Measurements from ENCODE around the gene AMBP.

AMBP gene

GRCh38 chr9:114065304-114065703 is 12.8 kb downstream of the AMBP start:
- Histone ChIP-seq H3K36me3 (no peaks in the 10 kb centered on the region), H3K4me3 (ENCODE audit: low read depth, low read length) (no peak overlapping the region), H3K9me3 (no peaks in the 10 kb centered on the region), H3K4me1 (no peaks in the 10 kb centered on the region), H3K27me3 (no peaks in the 10 kb centered on the region)
- DNase-seq, result no peak
- TF ChIP-seq CTCF (IDR thresholded peaks at IDR 0.05; ENCODE audit: low read depth, low read length), result no peak

- H3K36me3 ChIP-seq, result peaks cover 4% of the 10 kb centered on the region; the same call in 1 of the 2 replicates
- peak; percentile 0 for DNase-seq
- H3K9me3 ChIP-seq, result no peaks in the 10 kb centered on the region
- no peak for TF ChIP-seq CTCF (IDR thresholded peaks at IDR 0.05; ENCODE audit: low read depth, low read length)
- no peaks in the 10 kb centered on the region for H3K27me3 ChIP-seq
- H3K4me1 ChIP-seq, result peaks cover 4% of the 10 kb centered on the region
- H3K4me3 ChIP-seq (ENCODE audit: low read depth, low read length), result no peak overlapping the region
Measured at GRCh38 chr9:114061830-114062474, 16.1 kb downstream of the AMBP start.

- peak; percentile 1 for DNase-seq
- H3K36me3 ChIP-seq, result peaks cover 4% of the 10 kb centered on the region; the same call in 1 of the 2 replicates
- no peaks in the 10 kb centered on the region for H3K9me3 ChIP-seq
- H3K27me3 ChIP-seq, result no peaks in the 10 kb centered on the region
- no peak for TF ChIP-seq CTCF (IDR thresholded peaks at IDR 0.05; ENCODE audit: low read depth, low read length)
- no peak overlapping the region for H3K4me3 ChIP-seq (ENCODE audit: low read depth, low read length)
- peaks cover 4% of the 10 kb centered on the region for H3K4me1 ChIP-seq
Measured at GRCh38 chr9:114061292-114061691, 16.8 kb downstream of the AMBP start.

- no peaks in the 10 kb centered on the region for H3K27me3 ChIP-seq
- DNase-seq, result no peak
- H3K4me1 ChIP-seq, result peaks cover 4% of the 10 kb centered on the region
- TF ChIP-seq CTCF (IDR thresholded peaks at IDR 0.05; ENCODE audit: low read depth, low read length), result no peak
- H3K36me3 ChIP-seq, result peaks cover 4% of the 10 kb centered on the region; the same call in 1 of the 2 replicates
- H3K4me3 ChIP-seq (ENCODE audit: low read depth, low read length), result no peak overlapping the region
- no peaks in the 10 kb centered on the region for H3K9me3 ChIP-seq
Measured at GRCh38 chr9:114060711-114061110, 17.4 kb downstream of the AMBP start.

- no peaks in the 10 kb centered on the region for H3K27me3 ChIP-seq
- no peak for TF ChIP-seq CTCF (IDR thresholded peaks at IDR 0.05; ENCODE audit: low read depth, low read length)
- H3K36me3 ChIP-seq, result peaks cover 4% of the 10 kb centered on the region; the same call in 1 of the 2 replicates
- DNase-seq, result no peak
- H3K4me1 ChIP-seq, result peaks cover 4% of the 10 kb centered on the region
- H3K4me3 ChIP-seq (ENCODE audit: low read depth, low read length), result no peak overlapping the region
- no peaks in the 10 kb centered on the region for H3K9me3 ChIP-seq
Measured at GRCh38 chr9:114060070-114060469, 18.0 kb downstream of the AMBP start.

- peak; percentile 40 for DNase-seq
- Histone ChIP-seq H3K4me3 (ENCODE audit: low read depth, low read length) (no peak overlapping the region), H3K4me1 (peaks cover 4% of the 10 kb centered on the region)
Measured at GRCh38 chr9:114059047-114059803, 18.9 kb downstream of the AMBP start.

More at GRCh38 chr9:114059047-114059803, 18.9 kb downstream of the AMBP start:
- no peaks in the 10 kb centered on the region for H3K27me3 ChIP-seq
- H3K9me3 ChIP-seq, result no peaks in the 10 kb centered on the region
- H3K36me3 ChIP-seq, result peaks cover 4% of the 10 kb centered on the region; the same call in 1 of the 2 replicates
- TF ChIP-seq CTCF (IDR thresholded peaks at IDR 0.05; ENCODE audit: low read depth, low read length), result no peak
